Choroid plexus epithelial cell (primary cell): Measurements from ENCODE around the gene CCDC198.
A peak's percentile ranks its signal among the peaks of the same experiment; 100 is the strongest.

Experiments used
- DNase-seq: peaks from one replicate; pipeline ENCODE4 v3.0.0-alpha.2; 2010; ENCODE audit warnings: low read depth
- H3K4me3 ChIP-seq: 2 replicates; pipeline ENCODE4 v1.5.1; 2011; ENCODE audit warnings: low read depth, mild to moderate bottlenecking, control low read depth, low read length, moderate library complexity
- CTCF ChIP-seq: conservative IDR thresholded peaks from 2 replicates; pipeline ENCODE4 v1.5.1; 2011; ENCODE audit warnings: low read depth, mild to moderate bottlenecking, control low read depth, inconsistent platforms, low read length, moderate library complexity

CCDC198 gene

DNA sequence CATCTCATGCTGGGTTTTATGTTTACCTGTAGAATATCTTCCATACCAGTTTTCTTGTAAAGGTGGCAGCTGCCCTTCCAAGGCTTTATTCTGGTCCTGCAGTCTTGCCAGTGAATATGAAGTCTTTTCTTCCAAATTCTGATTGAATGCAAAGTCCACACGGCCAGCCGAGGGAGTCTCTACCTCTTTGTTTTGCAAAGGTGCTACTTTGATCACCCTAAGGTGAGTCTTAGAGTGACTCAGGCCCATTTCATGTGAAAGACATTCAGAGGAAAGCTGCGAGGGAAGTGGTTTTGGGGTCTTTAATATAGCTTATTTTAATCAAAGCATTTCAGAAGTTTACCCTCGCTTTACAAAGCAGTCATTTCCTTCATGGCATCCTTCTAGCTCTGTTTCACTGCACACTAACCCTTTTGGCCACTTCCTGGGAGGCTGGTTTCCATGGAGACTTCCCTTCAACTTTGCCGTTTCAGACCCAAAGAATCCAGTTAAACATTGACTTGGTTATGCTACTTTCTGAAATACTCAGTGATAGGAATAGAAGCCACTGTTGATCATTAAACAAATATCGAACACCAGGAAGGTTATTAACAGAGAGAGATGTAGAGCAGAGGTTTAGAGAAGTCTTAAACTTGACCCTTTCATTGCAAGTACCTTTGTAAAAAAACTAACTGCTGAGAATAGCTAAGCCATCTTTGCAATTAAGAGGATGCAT is at the start of gene CCDC198:
CCDC198 (minus strand) TSS at position 391 of the 715 bp plus-strand sequence; CDS start at position 249, 142 bp downstream.
- TF ChIP-seq CTCF: no peak
- no peak within 1 kb of the TSS for H3K4me3 ChIP-seq
- no peak for DNase-seq

GRCh38 chr14:57533214-57533613 is 39.6 kb upstream of the CCDC198 start:
- DNase-seq: peak; percentile 28
- TF ChIP-seq CTCF: peak; percentile 42
- H3K4me3 ChIP-seq: no peak overlapping the region

DNA sequence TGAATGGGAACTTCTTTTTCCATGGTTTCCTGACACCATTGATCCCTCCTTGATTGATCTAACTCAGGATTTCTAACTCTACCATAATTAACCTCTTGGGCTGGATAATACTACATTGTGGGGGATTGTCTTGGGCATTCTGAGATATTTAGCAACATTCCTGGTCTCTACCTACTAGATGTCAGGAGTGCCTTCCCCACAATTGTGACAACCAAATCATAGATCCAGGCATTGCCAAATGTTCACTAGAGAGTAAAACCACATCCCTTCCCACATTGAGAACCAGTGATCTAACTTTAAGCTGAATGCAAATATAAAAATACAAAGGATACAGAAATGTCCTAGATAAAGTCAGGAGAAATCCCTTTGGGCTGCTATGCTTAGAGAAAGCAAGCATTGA is 36.9 kb upstream of the CCDC198 start:
- TF ChIP-seq CTCF: no peak
- H3K4me3 ChIP-seq: no peak overlapping the region
- DNase-seq: no peak

GRCh38 chr14:57526942-57527341 is 33.3 kb upstream of the CCDC198 start:
- no peak overlapping the region for H3K4me3 ChIP-seq
- no peak for TF ChIP-seq CTCF
- no peak for DNase-seq

DNA sequence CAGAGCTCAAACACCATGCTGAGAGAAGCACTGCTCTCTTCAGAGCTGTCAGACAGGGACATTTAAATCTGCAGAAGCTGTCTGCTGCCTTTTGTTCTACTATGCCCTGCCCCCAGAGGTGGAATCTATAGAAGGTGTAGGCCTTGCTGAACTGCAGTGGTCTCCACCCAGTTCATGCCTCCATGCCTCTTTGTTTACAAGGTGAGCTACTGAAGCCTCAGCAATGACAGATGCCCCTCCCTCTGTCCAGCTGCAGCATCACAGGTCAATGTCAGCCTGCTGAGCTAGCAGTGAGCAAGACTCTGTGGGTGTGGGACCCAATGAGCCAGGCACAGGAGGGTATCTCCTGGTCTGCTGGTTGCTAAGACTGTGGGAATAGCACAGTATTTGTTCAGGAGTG is 25.4 kb upstream of the CCDC198 start:
- no peak overlapping the region for H3K4me3 ChIP-seq
- no peak for DNase-seq
- no peak for TF ChIP-seq CTCF

DNA sequence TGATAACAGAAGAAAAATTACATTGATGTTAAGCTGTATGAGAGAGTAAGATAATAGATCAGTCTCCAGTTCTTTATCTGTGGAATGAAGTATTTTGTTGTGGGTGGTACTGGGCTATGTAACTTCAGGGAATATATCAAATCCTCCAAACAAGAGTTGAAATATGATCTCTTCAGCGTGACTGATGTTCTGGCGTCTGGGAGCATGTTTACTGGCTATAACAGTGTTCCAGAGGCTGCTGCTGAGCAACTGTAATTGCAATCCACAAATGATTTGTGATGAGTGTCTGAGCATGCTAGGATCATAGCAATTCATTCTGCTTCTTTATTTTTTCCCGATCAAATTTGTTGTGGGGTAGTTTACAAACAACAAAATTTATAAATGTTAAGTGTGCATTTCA is 18.6 kb upstream of the CCDC198 start:
- no peak overlapping the region for H3K4me3 ChIP-seq
- no peak for TF ChIP-seq CTCF
- no peak for DNase-seq

- no peak for DNase-seq
- no peak overlapping the region for H3K4me3 ChIP-seq
- no peak for TF ChIP-seq CTCF
Measured at GRCh38 chr14:57508756-57509155, 15.1 kb upstream of the CCDC198 start.
